SK-N-MC (cell line): ENCODE measurements around the gene KDM2A.

Source experiments
- EZH2 ChIP-seq: fragments of 200-600 bp; sonication (generic); IDR thresholded peaks from one replicate; pipeline ENCODE4 v1.6.1; 2017; ENCODE audit warnings: antibody characterized with exemption
- FOXP2 ChIP-seq: optimal IDR thresholded peaks from 2 replicates; pipeline ENCODE3; 2011; ENCODE audit warnings: mild to moderate bottlenecking, moderate library complexity; ENCODE audit not compliant: insufficient read depth; ENCODE audit errors: extremely low read length, control extremely low read depth
- POLR2AphosphoS5 ChIP-seq: IDR thresholded peaks from 2 replicates; pipeline ENCODE4 v1.6.1; 2012; ENCODE audit warnings: mild to moderate bottlenecking, low read depth, low read length, borderline replicate concordance

DNA sequence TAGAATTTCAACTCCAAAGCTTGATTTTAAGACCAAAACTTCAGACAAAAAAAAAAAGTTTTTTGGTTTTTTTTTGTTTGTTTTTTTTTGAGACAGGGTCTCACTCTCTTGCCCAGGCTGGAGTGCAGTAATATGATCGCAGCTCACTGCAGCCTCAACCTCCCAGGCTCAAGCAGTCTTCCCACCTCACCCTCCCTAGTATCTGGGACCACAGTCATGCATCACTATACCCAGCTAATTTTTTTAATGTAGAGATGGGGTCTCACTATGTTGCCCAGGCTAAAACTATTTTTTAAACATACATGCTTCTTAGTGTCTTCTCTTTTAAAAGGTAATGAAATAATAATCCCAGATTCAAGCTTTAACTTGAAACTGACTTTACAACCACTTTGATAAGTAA is 111.8 kb downstream of the KDM2A start:
- TF ChIP-seq POLR2AphosphoS5, result no peak
- no peak for TF ChIP-seq EZH2
- TF ChIP-seq FOXP2, result no peak
